NCI-H1105 (cell line): ENCODE results near the gene HSD3B7.

Experiments used
- DNase-seq: peaks from one replicate; lab custom pipeline; 2025; lab: John Stamatoyannopoulos, UW

HSD3B7 gene

DNA sequence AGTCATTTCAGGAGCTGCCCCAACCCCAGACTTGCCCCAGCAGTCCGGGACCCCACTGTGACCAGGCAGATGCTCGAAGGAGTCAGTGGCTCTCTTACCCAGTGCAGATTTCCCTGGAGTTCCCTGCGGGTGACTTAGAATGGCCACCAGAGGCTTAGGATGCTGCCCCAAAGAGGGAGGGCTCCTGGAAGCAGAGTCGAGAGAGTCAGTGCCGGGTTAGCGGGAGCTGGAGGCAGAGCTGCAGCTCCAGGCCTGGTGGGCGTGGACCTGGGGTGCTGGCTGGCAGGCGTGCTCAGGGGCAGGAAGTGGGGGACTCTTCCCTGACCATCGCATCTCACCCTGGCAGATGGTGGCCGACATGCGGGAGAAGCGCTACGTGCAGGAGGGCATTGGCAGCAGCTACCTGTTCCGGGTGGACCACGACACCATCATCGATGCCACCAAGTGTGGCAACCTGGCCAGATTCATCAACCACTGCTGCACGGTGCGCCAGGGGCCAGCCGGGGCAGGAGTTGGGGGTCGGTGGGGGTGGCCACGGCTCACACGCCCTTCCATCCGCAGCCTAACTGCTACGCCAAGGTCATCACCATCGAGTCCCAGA is 1.6 kb upstream of the HSD3B7 start:
- no peak for DNase-seq

DNA sequence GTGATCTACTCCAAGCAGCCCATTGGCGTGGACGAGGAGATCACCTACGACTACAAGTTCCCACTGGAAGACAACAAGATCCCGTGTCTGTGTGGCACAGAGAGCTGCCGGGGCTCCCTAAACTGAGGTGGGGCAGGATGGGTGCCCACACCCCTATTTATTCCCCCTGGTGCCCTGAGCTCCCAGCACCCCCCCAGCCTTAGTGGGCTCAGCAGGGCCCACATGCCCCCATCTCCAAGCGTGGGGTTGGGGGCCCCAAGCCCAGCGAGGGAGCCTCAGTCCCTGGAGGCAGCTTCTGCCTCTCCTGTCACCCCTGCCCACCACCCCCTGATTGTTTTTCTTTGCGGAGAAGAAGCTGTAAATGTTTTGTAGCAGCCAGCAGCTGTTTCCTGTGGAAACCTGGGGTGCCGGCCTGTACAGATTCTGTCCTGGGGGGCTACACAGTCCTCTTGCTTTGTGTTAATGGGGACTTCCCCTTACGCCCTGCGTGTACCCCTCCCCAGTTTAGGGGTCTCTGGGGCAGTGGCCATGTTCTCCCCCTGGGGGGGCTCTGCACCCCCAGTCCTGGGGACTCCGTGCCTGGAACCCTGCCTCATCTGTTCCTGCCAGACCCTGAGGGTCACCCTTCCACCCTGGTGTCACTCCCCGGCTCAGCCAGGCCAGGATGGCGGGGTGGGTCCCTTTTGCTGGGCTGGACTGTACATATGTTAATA is 953 bp upstream of the HSD3B7 start:
- no peak for DNase-seq

DNA sequence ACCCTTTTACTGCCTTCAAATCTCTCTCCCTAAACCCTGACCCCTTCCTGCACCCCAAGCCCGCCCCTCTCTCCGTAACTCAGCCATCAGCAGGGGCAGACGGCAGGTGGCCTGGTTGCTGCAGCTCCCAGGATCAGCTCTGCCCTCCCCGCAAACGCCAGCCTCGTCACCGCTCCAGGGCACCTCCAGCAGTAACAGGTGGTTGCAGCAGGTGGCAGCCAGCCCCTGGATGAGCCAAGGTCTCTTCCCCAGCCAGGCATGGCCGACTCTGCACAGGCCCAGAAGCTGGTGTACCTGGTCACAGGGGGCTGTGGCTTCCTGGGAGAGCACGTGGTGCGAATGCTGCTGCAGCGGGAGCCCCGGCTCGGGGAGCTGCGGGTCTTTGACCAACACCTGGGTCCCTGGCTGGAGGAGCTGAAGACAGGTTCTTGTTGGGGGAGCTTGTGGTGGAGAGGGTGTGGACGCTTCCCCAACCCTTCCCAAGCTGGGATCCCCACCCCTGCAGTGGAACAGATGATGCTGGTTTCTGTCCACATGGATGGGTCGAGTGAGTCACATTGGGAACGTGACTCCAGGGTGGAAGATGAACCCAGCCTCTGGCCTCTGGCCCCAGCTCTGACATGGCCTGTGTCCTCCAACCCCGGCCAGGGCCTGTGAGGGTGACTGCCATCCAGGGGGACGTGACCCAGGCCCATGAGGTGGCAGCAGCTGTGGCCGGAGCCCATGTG is 558 bp downstream of the HSD3B7 start:
- peak; percentile 77 for DNase-seq

DNA sequence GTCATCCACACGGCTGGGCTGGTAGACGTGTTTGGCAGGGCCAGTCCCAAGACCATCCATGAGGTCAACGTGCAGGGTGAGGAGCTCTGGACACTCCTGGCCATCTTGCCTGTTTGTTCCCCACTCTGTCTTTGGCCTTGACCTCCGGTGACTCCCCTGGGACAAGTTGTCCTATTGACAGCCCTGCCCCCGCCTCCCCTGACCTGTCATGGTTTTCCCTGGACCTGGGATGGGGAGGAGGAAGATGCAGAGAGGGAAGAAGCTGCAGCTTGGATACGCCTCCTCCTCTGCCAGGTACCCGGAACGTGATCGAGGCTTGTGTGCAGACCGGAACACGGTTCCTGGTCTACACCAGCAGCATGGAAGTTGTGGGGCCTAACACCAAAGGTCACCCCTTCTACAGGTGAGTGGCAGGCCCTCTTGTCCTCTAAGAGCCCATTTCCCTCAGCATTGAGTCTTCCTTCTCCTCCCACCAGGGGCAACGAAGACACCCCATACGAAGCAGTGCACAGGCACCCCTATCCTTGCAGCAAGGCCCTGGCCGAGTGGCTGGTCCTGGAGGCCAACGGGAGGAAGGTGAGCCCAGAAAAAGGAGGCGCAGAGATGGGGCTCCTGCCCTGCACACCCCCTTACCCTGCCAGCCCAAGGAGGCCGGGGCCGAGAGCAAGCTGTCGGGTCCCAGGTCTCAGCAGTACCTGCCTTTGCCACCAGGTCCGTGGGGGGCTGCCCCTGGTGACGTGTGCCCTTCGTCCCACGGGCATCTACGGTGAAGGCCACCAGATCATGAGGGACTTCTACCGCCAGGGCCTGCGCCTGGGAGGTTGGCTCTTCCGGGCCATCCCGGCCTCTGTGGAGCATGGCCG is 1.4 kb downstream of the HSD3B7 start:
- DNase-seq: no peak

DNA sequence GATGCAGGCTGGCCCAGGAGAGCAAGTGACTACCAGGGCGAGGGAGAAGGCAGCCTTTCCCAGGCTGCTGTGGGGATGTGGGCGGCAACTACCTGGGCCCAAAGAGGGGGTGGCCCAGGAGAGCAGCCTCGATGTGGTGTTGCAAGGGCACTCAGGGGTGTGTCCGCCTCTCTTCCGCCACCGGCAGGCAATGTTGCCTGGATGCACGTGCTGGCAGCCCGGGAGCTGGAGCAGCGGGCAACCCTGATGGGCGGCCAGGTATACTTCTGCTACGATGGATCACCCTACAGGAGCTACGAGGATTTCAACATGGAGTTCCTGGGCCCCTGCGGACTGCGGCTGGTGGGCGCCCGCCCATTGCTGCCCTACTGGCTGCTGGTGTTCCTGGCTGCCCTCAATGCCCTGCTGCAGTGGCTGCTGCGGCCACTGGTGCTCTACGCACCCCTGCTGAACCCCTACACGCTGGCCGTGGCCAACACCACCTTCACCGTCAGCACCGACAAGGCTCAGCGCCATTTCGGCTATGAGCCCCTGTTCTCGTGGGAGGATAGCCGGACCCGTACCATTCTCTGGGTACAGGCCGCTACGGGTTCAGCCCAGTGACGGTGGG is 2.7 kb downstream of the HSD3B7 start:
- no peak for DNase-seq

DNA sequence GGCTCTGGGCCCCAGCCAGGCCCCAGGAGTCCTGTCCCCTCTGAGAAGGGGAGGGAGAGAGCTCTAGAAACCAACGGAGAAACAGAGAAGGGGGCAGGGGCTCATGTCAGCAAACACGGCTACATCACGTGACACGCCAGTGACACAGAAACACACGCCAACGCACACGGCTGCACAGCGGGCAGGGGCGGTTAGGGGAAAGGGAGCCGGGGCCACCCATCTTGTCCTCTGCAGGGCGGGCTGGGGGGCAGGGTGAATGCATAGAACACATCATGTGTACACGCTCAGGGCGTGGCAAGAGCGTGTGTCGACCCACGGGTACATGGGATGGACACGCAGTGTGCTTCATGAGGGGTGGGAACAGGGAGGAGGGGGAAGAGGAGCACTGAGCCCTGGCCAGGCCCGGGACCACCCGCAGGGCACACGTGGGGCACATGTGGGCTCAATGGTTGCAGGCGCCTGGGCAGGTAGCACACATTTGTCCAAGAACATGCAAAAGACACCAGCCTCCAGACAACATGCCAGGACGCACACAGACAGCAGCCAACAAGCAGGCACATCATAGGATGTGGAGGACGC is 4.6 kb downstream of the HSD3B7 start:
- DNase-seq: no peak

DNA sequence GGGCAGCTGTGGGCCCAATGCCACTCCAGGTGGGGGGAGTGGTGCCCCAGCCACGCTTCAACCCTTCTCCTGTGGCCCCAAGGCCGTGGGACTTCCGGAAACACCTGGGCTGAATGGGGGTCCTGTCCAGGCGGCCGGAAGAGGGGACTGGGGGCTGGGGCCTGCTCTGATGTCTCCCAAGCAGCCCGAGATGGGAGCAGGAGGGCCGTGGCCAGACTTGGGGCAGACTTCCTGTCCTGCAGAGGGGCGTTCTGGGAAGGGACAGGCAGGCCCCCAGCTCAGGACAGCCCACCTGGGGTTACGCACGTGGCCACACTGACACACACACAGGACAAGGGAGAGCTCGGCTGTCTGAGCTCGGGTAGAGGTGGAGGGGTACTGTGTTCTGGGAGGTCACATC is 5.1 kb downstream of the HSD3B7 start:
- no peak for DNase-seq

DNA sequence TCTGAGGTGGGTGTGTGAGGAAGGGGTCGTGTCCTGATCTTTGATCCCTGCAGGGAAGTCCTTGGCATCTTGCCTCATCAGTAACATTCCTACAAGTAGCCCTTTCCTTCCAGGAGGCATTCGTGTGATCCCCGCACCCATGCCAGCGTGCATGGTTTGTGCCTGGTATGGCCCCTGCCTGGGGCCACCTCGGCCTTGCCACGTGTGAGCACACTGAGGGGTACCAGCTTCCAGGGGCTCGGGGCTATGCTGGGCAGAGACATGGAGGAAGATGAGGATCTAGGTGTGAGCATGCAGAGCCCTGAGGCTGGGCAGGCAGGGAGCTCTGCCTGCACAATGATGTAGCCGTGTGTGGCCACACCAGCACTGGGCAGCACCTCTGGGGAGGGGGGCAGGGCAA is 6.0 kb downstream of the HSD3B7 start:
- DNase-seq: no peak

DNA sequence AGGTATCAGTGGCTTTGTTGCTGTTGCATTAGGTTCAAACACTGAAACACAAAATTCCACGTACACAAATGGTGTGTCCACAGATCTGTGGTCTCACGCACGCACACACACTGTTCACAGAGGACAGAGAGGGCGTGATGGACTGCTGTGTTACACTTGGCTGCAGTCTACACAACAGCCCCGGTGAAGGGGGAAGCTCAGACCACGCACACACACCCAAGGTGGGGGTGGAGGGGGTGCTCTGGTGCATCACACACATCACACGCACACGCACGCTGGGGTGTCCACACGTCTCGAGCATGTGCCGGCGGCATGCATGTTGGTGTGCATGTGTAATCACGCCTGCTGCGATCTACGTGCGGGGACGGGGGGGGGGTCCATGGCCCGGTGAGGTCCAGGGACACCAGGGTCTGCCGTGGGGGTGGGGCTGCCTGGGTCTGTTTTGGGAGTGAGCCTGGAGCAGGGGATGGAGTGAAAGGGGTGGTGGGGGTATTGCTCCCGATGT is 7.3 kb downstream of the HSD3B7 start:
- DNase-seq: no peak

DNA sequence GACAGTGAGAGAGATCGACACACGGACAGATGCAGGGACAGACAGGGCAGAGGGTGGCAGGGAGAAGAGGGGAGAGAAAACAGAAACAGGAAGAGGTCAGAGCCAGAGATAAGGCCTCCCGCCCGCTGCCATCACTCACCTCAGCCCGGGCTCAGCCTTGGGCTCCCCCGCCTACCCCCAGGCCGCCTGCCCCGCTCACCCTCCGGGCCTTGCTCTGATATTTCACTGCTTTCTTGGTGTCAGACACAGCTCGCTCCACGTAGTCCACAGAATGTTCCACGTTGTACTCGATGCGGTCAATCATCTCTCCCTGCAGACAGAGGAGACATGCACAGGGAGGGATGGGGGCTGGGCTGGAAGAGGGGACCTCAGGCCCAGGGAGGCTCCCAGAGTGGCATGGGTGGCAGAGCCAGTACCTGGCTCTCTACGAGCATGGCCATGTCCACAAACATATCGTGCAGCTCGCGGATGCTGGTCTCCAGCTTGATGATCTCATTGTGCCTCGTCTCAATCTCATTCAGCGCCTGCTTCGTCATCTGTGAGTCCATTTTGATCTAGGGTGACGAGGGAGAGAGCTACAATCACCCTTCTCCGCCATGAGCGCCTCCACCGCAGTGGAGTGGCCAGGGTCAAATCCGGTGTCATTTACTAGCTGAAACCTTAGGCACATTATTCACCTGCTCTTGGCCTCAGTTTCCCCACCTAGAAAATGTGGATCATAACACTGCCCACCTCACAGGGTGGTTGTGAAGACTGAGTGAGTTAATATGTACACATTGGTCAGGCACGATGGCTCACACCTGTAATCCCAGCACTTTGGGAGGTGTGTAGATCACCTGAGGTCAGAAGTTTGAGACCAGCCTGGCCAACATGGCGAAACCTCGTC is 8.2 kb downstream of the HSD3B7 start:
- no peak for DNase-seq

DNA sequence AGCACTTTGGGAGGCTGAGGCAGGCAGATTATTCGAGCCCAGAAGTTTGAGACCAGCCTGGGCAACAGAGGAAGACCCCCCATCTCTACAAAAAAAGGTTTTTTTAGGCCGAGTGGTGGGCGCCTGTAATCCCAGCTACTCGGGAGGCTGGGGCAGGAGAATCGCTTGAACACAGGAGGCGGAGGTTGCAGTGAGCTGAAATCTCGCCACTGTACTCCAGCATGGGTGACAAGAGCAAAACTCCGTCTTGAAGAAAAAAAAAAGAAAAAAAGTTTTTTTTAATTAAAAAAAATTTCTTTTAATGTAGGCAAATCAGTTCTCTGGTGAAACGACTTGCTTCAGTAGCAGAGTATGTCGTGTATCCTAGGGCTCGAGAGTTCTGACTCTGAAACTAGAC is 10.9 kb downstream of the HSD3B7 start:
- no peak for DNase-seq

DNA sequence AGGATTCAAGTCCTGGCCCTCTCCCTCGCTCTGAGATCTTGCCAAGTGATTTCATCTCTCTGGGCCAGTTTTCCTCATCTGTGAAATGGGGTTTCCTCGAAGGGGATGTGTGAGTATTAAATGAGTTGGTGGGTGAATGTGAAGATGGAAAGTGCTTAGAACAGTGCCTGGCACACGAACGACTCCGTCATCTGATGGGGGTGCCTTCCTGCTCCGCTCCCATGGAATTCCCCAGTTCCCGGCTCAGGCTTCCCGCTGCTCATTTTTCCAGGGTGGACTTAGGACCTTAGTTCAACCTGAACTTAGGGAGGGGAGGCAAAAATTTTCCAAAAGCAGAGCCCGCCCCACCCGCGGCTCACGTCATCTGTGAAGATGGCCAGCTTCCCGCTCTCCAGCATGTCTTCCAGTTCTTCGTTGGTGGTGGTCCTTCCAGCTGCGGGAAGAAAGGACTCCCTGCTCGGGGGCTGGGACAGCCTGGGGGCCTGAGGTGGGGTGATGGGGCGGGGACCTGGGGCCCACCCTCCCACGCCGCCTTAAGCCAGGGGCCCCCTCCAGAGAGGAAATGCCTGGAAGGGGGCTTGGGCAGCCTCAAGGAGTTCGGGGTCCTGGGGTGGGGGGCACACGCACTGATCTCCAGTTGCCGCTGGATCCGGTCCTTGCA is 11.4 kb downstream of the HSD3B7 start:
- no peak for DNase-seq

DNA sequence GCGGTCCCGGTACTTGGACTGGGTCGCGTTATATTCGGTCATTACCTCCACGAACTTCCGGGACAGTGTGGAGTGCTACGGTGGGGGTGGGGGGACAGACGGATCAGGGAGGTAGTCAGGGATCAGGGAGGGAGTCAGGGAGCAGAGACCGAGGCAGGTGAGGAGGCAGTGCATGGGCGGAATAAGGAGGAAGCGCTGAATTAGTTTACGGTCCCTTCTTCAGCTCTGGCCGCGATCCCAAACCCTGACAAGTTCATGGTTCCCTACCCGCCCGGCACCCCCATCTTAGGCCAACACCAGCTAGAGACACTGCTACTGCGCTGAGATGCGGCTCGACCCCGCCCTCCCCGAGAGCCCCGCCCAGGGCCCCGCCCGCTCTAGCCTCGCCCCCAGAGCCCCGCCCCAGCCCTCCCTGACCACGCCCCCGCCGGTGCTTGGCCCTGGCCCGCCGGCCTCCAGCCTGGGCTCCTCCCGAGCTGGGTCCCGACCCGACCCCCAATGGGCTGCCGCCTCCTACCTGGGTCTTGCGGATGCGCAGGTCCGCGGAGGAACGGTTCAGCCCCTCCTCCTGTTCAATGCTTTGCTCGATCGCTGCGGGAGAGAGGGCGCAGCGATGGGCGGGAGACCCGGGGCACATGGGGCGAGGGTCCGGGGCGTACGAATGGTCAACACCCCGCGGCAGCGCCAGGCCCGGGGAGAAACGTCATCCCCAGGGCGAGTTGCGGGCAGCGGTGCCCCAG is 12.1 kb downstream of the HSD3B7 start:
- peak; percentile 29 for DNase-seq

DNA sequence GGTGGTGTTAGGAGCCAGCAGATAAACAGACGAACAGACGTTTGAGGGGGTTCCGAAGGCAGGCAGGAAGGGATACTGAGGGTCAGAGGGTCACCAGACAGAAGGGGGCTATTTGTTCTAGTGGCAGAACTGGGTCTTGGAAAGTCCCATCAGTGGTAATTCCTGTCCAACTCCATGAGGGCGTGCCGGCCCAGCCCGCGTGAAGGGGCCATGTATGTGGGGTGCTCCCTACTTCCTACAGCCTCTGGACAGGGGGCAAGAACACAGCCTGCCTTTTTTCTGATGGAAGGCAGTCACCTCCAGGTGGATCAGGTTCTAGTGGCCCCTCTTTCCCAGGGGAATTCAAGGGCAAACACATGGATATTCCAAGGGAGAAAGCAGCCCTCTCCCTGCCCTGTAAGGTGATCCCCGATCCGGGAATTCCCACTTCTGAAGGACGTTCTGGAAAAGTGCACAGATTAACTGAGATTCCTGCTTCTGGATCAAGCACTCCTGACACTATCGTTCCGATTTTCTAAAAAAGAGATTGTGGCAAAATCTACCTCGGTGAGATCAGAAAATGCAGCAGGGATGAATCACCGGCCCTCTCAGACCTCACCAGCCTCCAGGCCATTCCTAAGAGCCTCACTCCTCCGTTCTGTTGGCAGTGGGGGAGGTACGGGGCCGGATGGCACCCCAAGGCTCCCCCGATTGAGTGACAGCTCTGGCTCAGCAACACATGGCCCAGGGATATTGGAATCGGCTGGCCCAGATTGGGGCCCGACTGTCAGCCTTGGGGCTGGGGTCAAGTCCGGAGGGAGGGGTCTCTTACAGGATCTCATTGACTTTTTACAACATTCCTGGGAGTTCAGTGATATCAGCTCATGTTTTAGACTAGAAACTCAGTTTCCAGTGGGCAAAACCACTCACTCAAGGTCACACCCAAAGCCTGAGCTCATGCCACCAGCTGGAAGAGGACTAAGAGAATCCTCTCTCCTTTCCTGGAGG is 13.0 kb downstream of the HSD3B7 start:
- DNase-seq: no peak

DNA sequence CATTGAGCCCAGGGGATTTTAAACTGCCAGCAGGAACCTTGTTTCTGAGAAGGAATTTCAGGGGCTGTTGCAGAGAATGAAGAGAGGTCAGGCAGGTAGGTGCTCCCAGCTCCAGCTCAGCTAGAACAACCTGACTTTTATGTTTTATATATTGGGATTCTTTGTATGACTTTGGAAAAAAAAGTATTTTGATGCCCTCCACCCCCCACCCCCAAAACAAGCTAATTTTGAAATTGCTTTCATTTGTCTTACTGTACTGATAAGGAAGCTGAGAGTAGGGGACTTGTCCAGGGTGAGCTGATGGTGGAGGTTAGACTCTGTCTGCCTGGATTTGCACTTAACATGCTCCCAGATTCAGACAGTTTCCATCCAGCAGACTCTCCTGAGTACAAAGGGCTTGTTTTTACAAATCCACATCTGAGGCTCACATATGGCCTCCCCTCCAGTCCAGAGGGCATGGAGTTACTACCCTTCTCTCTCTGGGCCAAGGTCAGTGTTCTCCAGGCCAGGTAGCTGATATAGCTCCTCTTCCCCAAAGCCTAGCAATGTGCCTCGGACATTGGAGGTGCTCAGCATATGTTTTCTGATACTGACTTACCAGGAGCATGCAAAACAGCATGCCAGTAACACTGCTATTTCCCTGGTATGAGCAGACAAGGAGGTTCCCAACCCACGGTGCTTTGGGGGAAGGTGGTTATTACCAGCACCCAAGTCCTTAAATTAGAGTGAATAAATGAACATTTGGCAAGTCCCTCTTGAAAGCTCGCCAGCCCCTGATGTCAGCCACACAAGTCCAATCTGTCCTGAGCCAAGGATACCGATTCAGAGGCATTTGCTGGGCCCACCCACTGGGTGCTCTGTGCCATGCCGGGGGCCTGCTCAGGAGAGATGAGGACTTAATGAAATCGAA is 14.1 kb downstream of the HSD3B7 start:
- DNase-seq: no peak

DNA sequence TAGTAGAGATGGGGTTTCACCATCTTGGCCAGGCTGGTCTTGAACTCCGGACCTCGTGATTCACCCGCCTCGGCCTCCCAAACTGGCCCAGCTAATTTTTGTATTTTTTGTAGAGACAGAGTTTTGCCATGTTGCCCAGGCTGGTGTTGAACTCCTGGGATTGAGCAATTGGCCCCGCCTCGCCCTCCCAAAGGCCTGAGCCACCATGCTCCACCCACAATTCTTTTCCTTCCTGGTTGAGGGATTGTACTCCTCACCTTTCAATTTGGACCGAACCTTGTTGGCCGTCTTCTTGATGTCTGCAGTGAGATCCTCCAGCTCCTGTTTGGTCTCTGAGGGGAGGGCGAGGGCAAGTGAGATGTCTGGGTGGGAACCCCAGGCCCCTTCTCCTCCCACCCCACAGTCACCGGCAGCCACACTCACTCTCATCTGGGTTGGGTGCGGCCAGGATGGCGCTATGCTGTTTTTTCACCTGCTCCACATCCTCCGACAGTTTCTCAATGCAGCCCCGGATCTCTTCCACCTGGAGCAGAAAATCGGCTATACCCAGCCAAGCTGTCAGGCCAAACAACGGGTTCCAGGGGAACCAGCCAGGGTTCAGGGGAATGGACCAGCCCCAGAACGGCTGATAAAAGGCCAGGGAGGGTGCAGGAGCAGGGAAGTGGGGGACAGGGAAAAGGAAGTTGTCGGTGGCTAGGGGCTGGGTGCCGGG is 15.8 kb downstream of the HSD3B7 start:
- no peak for DNase-seq
